ENCODE results near the gene SHISA8.
"Not testable (repeated sequence)": the region's sequence is repeated elsewhere in the genome, so short reads cannot be mapped to it uniquely, and the experiment has no call there.

SHISA8 gene

DNA sequence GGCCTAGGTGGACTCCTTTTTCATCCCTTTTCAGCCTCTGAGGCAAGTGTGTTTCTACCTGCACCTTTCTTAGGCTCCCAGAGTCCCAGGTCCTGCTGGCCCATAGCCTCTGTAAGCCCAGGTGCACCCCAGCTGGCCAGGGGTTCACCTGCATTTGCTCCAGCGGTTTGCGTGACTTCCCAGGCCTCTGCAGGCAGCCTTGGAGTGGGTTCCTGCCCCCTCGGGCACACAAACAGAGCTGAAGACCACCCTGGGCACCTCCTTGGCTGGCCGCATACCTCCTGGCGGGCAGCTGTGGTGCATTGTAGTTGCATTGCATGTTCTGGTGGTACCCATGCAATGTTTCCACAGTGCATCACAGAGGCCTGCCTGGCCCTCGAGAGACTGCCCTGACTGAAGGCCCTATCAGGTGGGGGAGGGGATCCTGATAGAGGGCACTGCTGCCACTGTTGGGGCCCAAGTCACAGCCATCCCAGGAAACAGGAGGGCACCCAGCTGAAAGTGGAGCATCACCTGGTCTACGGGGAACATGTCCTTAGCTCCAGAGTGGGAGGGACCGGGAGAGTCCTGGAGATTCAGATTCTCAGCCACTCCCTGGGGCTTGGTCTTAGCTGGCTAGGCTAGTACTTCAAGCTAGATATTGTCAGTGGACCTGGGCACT is 14.1 kb downstream of the SHISA8 start:
- DNase-seq (ENCODE audit: extremely low read depth in 1 of 2, low read depth in 1 of 2), result no peak

DNA sequence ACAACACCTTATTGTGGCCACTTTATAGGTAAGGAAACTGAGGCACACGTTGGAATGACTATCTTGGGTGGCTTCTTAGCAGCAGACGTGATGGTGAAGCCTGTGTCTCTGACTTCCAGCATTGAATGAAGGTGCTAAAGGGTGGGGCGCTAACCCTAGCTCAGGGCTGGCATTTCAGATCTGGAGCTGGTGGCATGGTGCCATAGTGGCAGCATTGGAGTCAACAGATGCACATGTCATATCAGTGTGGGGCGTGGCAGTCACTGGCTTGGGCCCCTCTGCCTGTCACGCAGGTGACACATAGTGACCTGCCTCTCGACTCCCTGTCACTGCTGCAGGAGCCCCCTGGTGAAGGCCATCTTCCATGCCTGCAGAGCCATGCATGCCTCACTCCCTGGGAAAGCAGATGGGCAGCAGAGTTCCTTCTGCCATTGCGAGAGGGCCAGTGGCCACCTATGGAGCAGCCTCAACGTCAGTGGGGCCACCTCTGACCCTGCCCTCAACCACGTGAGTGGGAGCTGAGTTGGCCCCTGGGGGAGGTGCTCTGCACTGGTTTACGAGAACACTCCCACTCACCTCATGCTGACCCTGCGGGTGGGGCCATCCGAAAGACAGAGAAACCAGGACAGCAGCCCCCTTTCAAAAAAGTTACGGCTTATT is 14.8 kb downstream of the SHISA8 start:
- no peak for DNase-seq (ENCODE audit: extremely low read depth in 1 of 2, low read depth in 1 of 2)

DNA sequence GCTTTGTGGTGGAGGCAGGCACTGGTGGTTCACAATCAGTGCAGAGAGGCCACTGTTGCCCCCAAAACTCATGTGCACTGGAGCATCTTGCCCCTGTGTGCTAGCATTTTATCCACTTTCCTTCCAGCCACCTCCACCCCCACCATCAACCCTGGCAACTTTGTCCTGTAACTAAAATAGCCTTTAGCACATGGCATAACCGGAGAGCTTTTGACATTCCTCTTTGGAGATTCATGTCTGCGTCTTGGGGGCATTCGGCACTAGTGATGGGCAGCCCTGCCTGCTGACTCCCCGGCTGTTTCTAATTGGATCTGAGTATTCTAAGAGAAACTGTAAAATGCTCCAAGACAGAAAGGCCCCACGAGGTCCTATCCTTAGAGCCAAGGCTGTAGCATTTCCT is 15.8 kb downstream of the SHISA8 start:
- no peak for DNase-seq (ENCODE audit: extremely low read depth in 1 of 2, low read depth in 1 of 2)

DNA sequence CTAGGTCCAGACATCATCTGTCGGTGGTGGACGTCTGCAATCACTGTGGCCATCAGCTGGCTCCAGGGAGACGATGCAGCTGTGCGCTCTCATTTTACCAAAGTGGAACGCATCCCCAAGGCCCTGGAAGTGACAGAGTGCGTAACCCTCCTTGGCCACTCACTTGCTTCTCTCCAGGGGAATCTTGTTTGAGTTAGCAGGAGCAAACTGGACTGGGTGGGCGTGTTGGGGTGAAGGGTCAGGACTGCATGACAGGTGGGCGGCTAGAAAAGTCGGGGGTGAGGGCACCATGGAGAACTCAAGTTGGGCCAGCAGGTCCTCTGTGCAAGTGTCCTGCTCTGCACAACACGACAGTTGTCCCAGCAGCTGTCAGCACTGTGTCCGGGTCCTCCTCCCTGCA is 16.2 kb downstream of the SHISA8 start:
- DNase-seq (ENCODE audit: extremely low read depth in 1 of 2, low read depth in 1 of 2), result no peak

DNA sequence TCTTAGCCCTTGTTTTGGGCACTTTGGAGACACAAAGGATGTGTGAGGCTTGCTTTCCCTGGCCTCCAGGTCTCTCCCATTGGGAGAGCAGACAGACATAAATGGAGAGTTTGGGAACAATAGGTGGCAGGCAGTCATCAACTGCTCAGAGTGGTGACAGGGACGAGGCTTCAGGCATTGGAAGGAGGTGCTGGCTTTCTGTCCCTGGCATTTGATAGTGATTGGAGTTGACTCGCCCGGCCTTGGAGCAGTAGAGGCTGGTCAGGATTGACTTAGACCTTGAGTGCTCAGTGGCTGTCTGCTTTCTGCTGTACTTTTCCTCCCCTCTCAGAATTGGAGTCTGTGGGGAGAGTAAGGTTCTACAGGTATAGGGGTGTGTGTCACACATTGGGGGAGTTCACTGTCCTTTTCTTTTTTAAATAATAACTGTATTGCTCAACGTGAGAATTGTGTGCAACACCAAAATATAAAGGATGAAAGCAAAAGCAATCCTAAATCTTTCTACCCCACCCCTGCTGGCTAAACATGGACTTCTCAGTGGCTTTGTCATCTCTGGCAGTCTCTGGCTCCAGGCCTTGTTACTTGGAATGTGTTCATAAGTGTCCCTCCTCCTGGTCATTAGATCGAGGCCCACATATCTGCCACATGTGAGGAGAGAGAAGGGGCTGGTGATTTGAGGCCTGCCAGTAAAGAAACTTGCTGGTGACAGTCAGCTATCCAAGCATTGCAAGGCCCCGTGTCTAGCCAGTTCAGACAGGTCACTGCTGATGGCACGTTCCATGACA is 21.1 kb downstream of the SHISA8 start:
- no peak for DNase-seq (ENCODE audit: extremely low read depth in 1 of 2, low read depth in 1 of 2)

DNA sequence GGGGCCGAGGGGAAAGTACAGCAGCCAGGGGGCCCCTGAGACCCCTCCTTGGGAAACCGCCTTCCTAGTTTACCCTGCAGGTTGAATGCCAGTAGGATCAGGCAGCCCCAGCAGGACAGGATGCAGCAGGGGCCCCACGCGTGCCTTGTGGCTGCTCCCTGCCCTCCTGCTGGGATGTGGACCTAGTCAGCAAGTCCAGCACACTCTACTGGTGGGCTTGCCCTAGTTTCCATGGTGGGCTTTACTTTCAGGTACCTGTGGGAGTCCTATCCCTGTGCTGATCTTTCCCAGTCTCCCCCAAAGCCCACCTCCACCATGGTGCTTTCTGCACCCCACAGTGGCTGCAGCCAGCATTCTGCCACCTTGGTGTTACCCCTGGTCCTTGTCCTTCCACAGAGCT is 22.2 kb downstream of the SHISA8 start:
- no peak for DNase-seq (ENCODE audit: extremely low read depth in 1 of 2, low read depth in 1 of 2)

DNA sequence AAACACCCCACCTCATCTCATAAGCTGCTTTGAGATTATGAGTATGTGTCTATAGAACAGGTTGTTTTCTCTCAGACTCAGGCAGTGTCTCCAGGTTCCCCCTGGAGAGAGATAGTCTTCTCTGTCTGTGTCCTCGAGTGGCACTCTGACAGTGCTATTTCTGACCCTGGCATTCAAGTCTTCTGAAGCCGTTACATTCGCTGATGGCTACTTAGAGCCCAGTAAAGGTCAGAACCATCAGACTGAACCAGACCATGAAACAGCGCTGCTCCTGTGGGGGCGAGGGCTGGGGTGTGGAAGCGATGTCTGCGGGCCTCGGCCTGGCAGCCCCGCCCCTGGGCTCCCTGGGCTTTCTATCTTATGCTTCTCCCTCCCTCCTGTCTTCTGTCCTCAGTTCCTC is 23.5 kb downstream of the SHISA8 start:
- no peak for DNase-seq (ENCODE audit: extremely low read depth in 1 of 2, low read depth in 1 of 2)

DNA sequence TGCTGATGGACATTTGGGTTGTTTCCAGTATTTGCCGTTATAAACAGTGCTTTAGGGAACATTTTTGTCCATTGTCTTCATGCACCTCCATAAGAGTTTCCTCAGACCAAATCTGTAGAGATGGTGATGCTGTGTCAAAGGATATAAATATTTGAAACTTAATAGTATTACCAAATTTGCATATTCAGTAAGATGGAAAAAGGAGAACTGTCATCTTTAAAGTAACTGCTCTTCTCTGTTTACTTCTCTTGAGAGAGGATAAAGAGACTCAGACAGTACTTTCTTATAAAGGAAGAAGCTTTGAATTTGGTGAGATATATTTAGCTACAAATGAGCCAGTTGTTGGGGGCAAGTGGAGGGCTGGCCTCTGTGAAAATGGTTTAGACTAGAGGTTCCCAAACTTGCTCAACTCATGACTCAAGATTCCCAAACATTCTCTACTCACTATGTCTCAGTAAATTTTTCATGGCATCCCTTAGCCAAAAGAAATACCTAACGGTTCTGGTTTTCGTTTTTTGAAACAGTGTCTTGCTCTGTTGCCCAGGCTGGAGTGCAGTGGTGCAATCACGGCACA is 26.2 kb downstream of the SHISA8 start:
- no peak for DNase-seq (ENCODE audit: extremely low read depth in 1 of 2, low read depth in 1 of 2)

DNA sequence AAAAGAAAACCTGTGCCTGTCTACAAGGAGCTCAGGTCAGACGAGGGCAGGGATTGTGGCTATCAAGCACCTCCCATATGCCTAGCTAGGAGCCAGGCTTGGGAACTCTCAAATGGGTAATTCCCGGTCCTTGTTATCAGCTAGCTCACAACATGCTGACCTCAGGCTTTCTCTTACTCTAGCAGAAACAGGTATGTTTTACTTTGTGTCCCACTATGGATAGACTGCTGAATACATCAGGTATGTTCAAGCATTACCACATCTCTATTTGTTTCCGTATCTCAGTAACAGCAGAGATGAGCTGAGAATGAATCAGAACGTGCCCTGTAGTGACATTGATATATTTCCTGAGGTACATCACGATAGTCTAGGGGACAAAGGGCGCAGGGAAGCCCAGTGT is 29.4 kb downstream of the SHISA8 start:
- DNase-seq (ENCODE audit: extremely low read depth in 1 of 2, low read depth in 1 of 2), result no peak

DNA sequence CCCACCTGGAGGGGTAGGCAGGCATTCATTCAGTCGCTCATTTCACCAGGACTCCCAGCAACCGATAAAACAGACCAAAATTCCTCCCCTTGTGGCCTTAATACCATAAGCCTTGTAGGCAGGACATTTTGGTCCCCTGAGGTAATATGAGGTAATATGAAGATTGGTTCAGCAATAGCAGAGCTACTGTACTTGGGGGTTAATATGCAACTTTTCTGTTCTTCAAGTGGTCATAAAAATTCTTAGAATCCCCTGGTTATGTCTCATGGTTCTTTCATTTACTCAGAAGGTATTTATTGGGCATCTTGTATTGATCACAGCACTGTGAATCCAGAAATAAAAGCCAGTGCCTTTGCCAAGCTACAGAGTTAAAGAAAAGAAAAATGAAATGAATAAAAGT is 29.8 kb downstream of the SHISA8 start:
- no peak for DNase-seq (ENCODE audit: extremely low read depth in 1 of 2, low read depth in 1 of 2)

DNA sequence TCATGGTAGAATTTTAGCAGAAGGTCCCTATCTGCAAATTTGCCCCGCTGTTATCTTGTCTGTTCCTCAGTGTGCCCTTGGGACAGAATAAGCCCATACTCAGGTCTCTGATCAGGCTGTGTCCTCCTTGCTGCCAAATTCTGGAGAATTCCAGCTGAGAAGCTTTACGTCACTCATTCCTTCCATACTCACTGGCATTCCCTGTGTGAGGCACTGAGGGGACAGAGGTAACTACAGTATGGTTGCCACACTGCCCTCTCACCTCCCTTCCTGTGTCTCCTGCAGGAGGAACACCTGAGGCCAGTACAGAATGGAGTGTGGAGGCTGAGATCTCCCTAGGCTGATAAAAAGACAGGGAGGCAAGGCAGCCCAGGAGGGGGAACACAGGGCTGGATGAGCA is 31.5 kb downstream of the SHISA8 start:
- no peak for DNase-seq (ENCODE audit: extremely low read depth in 1 of 2, low read depth in 1 of 2)

DNA sequence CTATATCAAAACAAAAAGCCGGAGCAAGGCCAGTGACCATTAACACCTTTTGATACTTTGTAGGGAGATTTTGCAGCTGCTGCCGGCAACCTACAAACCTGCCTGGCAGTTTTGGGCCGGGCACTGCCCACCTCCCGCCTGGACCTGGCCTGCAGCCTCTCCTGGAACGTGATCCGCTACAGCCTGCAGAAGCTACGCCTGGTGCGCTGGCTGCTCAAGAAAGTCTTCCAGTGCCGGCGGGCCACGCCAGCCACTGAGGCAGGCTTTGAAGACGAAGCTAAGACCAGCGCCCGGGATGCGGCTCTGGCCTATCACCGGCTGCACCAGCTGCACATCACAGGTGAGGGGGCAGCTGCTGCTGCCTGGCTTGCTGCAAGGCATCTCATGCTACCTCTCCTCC is 34.2 kb downstream of the SHISA8 start:
- DNase-seq (ENCODE audit: extremely low read depth in 1 of 2, low read depth in 1 of 2), result no peak

DNA sequence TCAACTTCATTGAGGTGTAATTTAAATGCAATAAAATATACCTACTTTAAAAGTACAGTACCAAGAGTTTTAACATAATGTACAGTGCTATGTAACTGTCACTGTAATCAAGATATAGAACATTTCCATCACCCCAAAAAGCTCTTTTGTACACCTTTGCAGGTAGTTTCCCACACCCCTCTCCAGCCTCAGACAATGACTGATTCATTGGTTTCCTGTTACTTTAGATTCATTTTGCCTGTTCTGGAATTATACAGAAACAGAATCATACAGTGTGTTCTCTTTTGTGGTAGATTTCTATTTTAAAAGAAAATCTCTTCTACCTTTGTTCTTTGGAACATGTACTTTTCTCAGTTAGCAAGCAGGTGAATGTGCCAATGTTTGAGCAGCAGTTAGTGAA is 38.2 kb downstream of the SHISA8 start:
- DNase-seq (ENCODE audit: extremely low read depth in 1 of 2, low read depth in 1 of 2), result no peak

DNA sequence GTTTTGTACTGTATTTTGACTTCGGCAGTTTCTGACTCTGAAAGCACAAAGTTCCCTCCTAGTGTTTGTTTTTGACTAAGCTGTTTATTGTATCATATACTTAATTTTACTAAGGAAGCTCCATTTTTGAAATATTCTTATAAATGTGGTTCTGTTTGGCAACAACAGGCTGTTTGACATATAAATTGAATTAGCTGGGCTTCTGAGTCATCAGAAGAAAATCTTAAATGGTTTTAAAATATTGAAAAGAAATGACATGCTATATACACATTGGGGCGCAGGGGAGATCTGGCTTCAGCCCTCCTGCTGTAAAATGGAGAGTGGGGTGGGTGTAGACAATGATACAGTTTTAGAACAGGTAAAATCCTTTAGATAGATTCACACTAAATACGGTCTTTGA is 38.6 kb downstream of the SHISA8 start:
- no peak for DNase-seq (ENCODE audit: extremely low read depth in 1 of 2, low read depth in 1 of 2)

DNA sequence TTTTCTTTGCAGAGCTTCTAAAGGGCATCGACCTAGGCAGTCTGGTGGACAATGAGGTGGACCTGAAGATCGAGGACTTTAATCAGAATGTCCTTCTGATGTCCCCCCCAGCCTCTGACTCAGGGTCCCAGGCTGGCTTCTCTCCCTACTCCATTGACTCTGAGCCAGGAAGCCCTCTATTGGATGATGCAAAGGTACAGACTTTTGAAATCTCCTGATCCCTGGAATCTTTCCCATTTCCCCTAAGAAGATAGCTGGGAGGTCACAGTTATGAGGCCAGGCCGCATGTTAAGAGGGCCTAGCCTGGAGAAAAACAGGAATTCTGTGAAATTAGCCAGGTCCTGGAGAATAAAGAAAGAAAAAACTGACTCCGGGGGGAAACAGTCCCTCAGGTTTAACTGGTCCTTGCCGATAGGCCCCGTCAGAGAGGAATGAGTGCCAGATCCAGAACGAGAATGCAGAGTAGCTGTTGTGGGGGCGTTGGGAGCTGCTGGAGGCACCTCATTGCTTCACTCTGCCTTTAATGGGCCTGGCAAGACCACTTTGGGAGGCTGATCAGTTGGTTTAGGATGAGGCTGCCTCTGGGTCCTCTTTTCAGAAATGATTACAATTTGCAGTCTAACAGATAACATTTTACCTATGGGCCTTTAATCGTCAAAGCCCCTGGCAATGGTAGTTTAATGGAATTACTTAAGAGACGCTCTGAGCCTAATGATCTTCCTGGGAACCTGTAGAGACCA is 39.2 kb downstream of the SHISA8 start:
- no peak for DNase-seq (ENCODE audit: extremely low read depth in 1 of 2, low read depth in 1 of 2)

DNA sequence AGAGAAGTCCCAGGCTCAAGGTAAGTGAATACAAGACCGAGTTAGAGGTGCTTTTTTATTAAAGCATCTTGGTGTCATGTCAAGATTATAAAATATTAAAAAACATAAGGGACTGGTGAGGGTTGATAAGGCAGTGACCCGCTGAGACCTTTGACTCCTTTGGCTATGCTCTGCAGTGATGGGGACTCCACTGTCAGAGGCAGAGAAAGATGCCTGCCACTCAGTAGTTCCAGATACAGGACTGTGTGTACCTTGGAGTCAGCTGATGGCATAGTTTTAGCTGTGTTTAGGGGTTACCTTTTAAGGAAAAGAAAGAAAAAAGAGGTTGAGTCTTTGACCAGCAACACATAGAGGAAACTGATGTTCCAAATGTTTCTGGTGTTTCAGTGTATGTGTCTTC is 40.8 kb downstream of the SHISA8 start:
- no peak for DNase-seq (ENCODE audit: extremely low read depth in 1 of 2, low read depth in 1 of 2)

DNA sequence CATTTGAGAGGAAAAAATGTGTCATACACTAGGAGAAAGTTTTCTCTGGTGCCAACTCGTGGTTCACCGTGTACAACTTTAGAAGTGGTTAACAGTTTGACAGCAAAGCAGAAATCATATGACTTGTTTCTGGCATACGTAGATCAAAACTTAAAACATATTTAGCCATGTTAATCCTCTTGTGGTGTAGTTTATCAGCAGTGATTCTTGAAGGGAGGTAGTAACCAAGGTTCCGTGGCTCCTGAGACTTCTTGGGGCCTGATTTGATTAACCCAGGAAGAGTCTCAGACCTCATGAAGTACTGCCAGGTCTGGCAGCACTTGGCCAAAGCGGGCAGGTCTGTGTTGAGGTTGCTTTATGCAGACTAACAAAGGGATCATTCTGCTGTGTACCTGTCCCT is 41.5 kb downstream of the SHISA8 start:
- no peak for DNase-seq (ENCODE audit: extremely low read depth in 1 of 2, low read depth in 1 of 2)

DNA sequence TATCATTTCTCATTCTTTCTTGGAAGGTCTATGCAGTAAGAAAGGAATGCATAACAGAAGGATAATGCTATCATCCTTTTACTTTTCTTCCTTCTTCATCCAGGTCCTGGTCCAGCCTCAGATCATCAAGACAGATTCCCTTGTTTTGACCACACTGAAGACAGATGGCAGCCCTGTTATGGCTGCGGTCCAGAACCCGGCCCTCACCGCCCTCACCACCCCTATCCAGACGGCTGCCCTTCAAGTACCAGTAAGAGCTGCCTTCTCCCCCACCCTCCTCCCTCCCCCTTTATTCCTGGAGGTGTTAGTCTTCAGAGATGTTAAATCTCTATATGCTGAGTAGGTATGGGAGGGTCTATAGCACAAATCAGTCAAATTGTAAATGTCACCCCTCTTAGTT is 44.1 kb downstream of the SHISA8 start:
- DNase-seq (ENCODE audit: extremely low read depth in 1 of 2, low read depth in 1 of 2), result no peak

DNA sequence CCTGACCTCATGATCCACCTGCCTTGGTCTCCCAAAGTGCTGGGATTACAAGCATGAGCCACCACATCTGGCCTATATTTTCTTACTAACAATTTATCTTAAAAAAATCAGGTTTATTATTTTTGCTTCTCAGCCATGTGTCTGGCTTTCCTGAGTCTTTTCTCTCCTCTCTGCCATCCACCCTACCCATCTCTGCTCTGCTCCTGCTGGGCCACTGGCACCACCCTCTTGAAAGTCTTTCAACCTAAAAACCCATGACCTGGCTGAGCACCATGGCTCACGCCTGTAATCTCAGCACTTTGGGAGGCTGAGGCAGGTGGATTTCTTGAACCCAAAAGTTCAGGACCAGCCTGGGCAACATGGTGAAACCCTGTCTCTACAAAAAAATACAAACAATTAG is 44.8 kb downstream of the SHISA8 start:
- DNase-seq (ENCODE audit: extremely low read depth in 1 of 2, low read depth in 1 of 2), result not testable (repeated sequence)

DNA sequence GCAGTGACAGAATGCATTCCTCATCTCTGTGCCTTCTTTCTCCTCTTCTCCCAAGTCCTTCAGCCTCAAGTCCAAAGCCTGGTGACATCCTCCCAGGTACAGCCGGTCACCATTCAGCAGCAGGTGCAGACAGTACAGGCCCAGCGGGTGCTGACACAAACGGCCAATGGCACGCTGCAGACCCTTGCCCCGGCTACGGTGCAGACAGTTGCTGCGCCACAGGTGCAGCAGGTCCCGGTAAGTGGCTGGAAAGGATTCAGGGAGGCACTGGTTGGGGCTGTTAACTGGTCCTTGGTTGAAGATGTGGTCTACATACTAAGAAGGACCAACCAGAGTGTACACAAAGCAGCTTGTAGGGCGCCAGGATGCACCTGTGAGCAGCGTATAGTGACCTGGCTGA is 46.3 kb downstream of the SHISA8 start:
- DNase-seq (ENCODE audit: extremely low read depth in 1 of 2, low read depth in 1 of 2), result no peak

DNA sequence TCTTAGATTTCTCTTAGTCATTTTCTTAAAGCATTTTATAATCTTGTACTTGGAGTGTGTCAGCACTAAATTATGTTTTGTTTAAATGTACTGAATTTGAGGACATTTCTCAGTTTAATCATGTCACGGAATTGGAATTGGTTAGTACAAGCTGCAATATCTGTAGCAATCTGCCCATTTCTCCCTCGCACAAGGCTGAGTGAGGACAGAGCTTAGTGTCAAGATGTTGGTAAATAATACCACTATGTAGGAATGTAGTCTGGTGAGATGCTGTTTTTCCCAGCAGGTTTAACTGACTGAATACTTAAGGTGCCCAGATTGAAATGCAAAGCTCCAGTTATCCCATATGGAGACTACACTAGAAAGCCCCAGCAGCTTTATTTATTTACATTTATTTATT is 51.4 kb downstream of the SHISA8 start:
- DNase-seq (ENCODE audit: extremely low read depth in 1 of 2, low read depth in 1 of 2), result no peak
